OCI-LY3 (cell line): ENCODE results near the gene CTAG1B.

Experiments used
- CTCF ChIP-seq: fragments of 200-600, 300-600 bp; sonication (generic); IDR thresholded peaks from 2 replicates; pipeline ENCODE4 v1.5.1; 2014; ENCODE audit warnings: antibody characterized with exemption, low read length, low read depth
- EZH2phosphoT487 ChIP-seq: fragments of 200-600 bp; shearing (Covaris generic); IDR thresholded peaks from 2 replicates; pipeline ENCODE4 v1.6.1; 2018; ENCODE audit warnings: antibody characterized with exemption, mixed run types, low read depth

GRCh38 chrX:154652311-154653047, 33.4 kb upstream of the CTAG1B start:
- TF ChIP-seq CTCF, result no peak
- no peak for TF ChIP-seq EZH2phosphoT487
